ENCODE data around the gene SYT8.
"Not testable (repeated sequence)": the region's sequence is repeated elsewhere in the genome, so short reads cannot be mapped to it uniquely, and the experiment has no call there.

Gene SYT8

DNA sequence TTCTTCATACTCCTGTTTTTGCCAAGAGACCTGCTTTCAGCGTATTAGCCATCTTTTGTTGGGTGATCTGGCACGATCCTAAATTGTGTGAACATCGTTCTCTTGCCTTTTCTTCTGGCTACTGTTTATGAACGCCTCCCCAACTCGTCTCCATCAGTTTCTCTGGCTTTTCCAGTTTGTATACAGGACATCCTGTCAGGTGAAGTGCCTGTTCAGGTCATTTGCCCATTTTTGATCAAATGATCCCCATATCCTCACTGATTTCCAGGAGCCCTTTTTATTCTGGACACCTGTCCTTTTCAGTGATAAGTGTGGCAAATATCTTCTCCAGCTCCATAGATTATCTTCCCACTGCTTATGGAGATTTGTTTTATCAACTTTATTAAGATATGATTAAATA lies 22.5 kb upstream of the SYT8 start:
- Mint-ChIP-seq H3K4me3 (no peak overlapping the region), H3K36me3 (ENCODE audit: low read depth) (no peaks in the 10 kb centered on the region), H3K27me3 (ENCODE audit: low read depth) (peaks cover 12% of the 10 kb centered on the region), H3K27ac (no peak overlapping the region), H3K4me1 (ENCODE audit: low read depth) (no peaks in the 10 kb centered on the region), H3K9me3 (no peaks in the 10 kb centered on the region)

- Mint-ChIP-seq H3K4me1 (ENCODE audit: low read depth) (no peaks in the 10 kb centered on the region), H3K4me3 (no peak overlapping the region), H3K27ac (no peak overlapping the region), H3K9me3 (no peaks in the 10 kb centered on the region), H3K36me3 (ENCODE audit: low read depth) (no peaks in the 10 kb centered on the region), H3K27me3 (ENCODE audit: low read depth) (peaks cover 15% of the 10 kb centered on the region)
These were observed 22.0 kb upstream of the SYT8 start for GRCh38 chr11:1812801-1813200.

- H3K4me3 Mint-ChIP-seq; H3K4me1 Mint-ChIP-seq (ENCODE audit: low read depth); H3K36me3 Mint-ChIP-seq (ENCODE audit: low read depth); H3K27ac Mint-ChIP-seq; H3K9me3 Mint-ChIP-seq: not testable (repeated sequence)
- peaks cover 15% of the 10 kb centered on the region for H3K27me3 Mint-ChIP-seq (ENCODE audit: low read depth)
These were observed 21.4 kb upstream of the SYT8 start for GRCh38 chr11:1813356-1813755.

DNA sequence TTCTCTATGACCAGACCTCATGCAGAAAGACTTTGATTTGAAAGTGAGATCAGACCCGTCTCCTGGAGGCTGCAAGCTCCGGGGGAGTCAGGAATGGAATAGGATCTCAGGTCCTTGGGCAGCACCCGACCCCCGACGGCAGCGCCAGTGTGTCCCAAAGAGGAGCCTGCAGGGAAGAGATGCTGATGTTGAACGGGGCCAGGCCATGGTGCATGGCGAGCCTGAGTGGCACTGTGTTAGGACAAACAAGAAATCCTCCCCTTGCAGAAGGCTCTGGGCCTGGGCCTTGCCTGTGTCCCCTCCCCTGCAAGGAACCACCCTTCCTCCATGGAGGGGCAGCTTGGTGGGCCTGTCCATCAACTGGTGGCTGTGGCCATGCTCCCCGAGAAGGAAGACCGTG lies 20.1 kb upstream of the SYT8 start:
- Mint-ChIP-seq H3K27me3 (ENCODE audit: low read depth) (peaks cover 15% of the 10 kb centered on the region), H3K4me1 (ENCODE audit: low read depth) (no peaks in the 10 kb centered on the region), H3K9me3 (peaks cover 7% of the 10 kb centered on the region), H3K36me3 (ENCODE audit: low read depth) (no peaks in the 10 kb centered on the region), H3K4me3 (no peak overlapping the region), H3K27ac (no peak overlapping the region)

DNA sequence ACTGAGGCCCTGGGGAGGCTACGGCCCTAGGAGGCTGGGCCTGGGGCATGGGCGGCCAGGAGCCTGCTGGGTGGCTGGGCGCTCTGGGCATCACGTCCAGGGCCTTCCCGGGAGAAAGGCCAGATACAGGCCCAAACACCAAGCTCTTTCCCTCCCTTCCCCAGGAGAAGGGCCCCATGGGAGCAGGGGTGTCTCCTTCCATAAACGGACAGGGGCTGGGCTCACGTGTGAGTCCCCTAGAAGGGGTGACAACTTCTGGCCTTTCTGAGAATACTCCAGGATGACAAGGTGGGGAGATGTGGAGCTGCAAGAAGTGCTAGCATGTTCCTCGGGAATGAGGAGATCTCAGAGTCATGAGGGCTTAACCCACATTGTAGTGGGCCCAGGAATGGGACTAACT lies 19.5 kb upstream of the SYT8 start:
- Mint-ChIP-seq H3K9me3 (peaks cover 7% of the 10 kb centered on the region), H3K27me3 (ENCODE audit: low read depth) (peaks cover 15% of the 10 kb centered on the region), H3K4me1 (ENCODE audit: low read depth) (no peaks in the 10 kb centered on the region), H3K27ac (no peak overlapping the region), H3K4me3 (no peak overlapping the region), H3K36me3 (ENCODE audit: low read depth) (no peaks in the 10 kb centered on the region)

DNA sequence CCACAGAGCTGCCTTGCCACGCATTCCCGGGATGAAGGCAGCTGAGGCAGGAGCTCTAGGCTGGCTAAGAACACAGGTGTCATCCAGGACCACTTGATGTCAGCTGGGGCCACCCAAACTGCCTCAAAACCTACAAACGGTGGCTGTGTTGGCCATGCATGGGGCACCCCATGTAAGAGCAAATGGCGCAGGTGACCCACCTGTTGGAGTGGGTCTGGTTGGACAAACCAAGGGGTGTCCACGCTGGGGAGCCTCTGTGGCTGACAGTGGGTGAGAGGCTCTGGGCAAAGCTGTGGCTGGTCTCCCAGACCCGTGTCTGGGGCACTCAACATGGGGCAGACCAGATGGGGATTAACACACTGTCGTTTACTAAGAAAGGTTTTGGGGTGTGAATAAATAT lies 19.0 kb upstream of the SYT8 start:
- H3K4me1 Mint-ChIP-seq (ENCODE audit: low read depth) = no peaks in the 10 kb centered on the region
- H3K4me3 Mint-ChIP-seq = no peak overlapping the region
- peaks cover 14% of the 10 kb centered on the region for H3K27me3 Mint-ChIP-seq (ENCODE audit: low read depth)
- H3K27ac Mint-ChIP-seq = no peak overlapping the region
- no peaks in the 10 kb centered on the region for H3K36me3 Mint-ChIP-seq (ENCODE audit: low read depth)
- peaks cover 7% of the 10 kb centered on the region for H3K9me3 Mint-ChIP-seq

- Mint-ChIP-seq H3K27me3 (ENCODE audit: low read depth) (peaks cover 7% of the 10 kb centered on the region), H3K4me3 (no peak overlapping the region), H3K36me3 (ENCODE audit: low read depth) (no peaks in the 10 kb centered on the region), H3K9me3 (peaks cover 7% of the 10 kb centered on the region), H3K27ac (no peak overlapping the region), H3K4me1 (ENCODE audit: low read depth) (no peaks in the 10 kb centered on the region)
These were observed 17.8 kb upstream of the SYT8 start for GRCh38 chr11:1817000-1817399.

DNA sequence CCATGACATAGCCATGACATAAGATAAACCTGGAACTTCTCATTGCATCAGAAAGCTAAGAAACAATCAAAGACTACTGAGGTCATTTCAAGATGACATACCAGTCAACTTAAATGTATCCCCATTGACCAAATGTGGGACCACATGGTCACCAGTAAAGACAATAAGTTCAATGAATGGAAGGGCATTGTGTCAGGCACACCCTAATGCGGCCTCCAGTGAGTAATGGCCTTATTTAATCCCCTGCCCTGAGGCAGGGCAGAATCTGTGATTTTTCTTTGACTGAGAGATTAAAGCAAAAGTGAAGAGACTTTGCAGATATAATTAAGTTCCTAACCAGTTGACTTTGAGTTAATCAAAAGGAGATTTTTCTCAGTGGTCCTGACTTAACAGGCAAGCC lies 17.3 kb upstream of the SYT8 start:
- Mint-ChIP-seq H3K4me3 (no peak overlapping the region), H3K27ac (no peak overlapping the region), H3K27me3 (ENCODE audit: low read depth) (peaks cover 7% of the 10 kb centered on the region), H3K9me3 (peaks cover 7% of the 10 kb centered on the region), H3K36me3 (ENCODE audit: low read depth) (no peaks in the 10 kb centered on the region), H3K4me1 (ENCODE audit: low read depth) (no peaks in the 10 kb centered on the region)

- H3K9me3 Mint-ChIP-seq = peaks cover 7% of the 10 kb centered on the region
- H3K4me3 Mint-ChIP-seq = no peak overlapping the region
- H3K27ac Mint-ChIP-seq = no peak overlapping the region
- no peaks in the 10 kb centered on the region for H3K4me1 Mint-ChIP-seq (ENCODE audit: low read depth)
- peaks cover 7% of the 10 kb centered on the region for H3K27me3 Mint-ChIP-seq (ENCODE audit: low read depth)
- no peaks in the 10 kb centered on the region for H3K36me3 Mint-ChIP-seq (ENCODE audit: low read depth)
These were observed 15.7 kb upstream of the SYT8 start for GRCh38 chr11:1819074-1819473.

DNA sequence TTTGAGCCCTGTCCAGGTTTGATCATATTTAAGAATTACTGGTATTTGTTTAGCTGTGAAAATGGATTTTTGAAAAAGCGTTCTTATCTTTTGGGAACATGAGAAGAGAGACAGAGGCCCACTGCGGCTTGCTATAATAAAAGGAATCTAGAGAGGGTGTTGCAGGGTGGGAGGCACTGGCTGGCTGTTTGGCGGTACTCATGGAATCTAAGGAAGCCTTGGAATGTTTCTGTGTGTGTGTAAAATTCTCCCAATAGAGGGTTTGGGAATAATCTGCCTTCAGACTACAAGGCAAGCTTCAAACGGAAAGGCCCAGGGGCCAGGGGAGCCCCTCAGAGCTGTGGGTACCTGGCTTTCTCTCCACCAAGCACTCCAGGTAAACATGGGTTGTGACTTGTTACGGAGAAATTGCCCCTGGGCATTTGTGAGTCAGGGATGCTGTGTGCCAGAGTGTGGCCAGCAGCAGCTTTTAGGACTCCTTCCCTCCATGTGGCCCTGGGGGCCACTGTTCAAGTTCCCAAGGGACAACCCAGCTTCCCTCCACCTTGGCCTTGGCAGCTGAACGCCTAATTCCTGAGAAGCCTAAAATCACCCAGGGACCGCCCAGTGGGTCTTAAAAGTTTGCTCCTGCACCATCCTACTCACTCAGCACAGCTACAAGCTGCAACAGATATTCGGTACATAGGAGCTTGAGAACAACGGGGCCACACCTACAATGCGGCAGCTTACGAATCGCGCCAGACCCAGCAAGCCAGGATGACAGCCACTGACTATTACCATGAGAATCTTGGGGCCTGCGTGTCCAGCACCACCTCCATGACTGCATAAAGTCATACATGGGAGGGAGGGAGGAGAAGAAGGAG lies 14.1 kb upstream of the SYT8 start:
- H3K27ac Mint-ChIP-seq = no peak overlapping the region
- no peak overlapping the region for H3K4me3 Mint-ChIP-seq
- H3K4me1 Mint-ChIP-seq (ENCODE audit: low read depth) = no peaks in the 10 kb centered on the region
- peaks cover 7% of the 10 kb centered on the region for H3K27me3 Mint-ChIP-seq (ENCODE audit: low read depth)
- H3K9me3 Mint-ChIP-seq = peaks cover 7% of the 10 kb centered on the region
- H3K36me3 Mint-ChIP-seq (ENCODE audit: low read depth) = no peaks in the 10 kb centered on the region

GRCh38 chr11:1821562-1821961 lies 13.2 kb upstream of the SYT8 start:
- Mint-ChIP-seq H3K9me3 (peaks cover 7% of the 10 kb centered on the region), H3K27me3 (ENCODE audit: low read depth) (peaks cover 7% of the 10 kb centered on the region), H3K4me1 (ENCODE audit: low read depth) (no peaks in the 10 kb centered on the region), H3K4me3 (no peak overlapping the region), H3K27ac (no peak overlapping the region), H3K36me3 (ENCODE audit: low read depth) (no peaks in the 10 kb centered on the region)

GRCh38 chr11:1822648-1823375 lies 12.0 kb upstream of the SYT8 start:
- H3K4me3 Mint-ChIP-seq = no peak overlapping the region
- H3K27ac Mint-ChIP-seq = no peak overlapping the region
- peaks cover 7% of the 10 kb centered on the region for H3K9me3 Mint-ChIP-seq
- H3K27me3 Mint-ChIP-seq (ENCODE audit: low read depth) = no peaks in the 10 kb centered on the region
- no peaks in the 10 kb centered on the region for H3K4me1 Mint-ChIP-seq (ENCODE audit: low read depth)
- H3K36me3 Mint-ChIP-seq (ENCODE audit: low read depth) = no peaks in the 10 kb centered on the region

DNA sequence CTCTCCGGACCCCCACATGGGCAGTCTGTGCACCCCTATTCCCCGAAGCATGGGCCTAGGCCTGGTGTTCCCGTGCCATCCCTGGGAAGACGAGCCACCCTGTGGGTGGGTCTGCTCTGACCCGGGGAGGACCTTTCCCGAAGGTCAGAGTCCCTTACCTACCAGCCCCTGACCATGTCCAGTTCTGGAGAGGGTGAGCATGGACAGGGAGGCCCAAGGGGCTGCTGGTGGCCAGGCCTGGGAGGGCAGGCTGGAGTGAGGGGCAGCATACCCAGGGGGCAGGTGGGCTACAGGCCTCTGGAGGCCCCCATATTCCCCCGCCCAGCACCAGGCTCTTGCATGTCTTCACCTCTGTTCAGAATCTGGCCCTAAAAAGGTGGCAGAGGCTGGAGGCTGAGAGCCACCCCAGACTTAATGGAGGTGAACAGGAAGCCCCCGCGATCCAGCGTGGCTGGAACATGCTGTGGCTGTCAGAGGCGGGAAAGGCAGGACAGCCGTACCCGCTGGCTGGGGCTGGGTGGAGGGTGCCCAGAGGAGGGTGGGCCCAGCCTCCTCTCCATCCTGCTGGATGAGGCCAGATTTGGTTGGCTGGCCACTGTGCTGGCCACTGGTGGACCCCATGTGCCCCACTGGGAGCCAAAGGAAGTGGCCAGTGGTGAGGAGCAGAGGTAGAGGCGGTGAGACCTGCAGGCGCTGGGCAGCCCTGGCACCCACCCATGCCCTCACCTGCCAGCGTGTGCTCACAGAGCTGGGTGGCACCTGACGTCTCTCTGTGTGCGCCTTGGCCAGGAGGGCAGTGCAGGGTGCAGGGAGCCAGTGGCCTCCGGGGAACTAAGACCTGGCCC lies 11.2 kb upstream of the SYT8 start:
- no peaks in the 10 kb centered on the region for H3K4me1 Mint-ChIP-seq (ENCODE audit: low read depth)
- no peaks in the 10 kb centered on the region for H3K36me3 Mint-ChIP-seq (ENCODE audit: low read depth)
- no peak overlapping the region for H3K27ac Mint-ChIP-seq
- no peak overlapping the region for H3K4me3 Mint-ChIP-seq
- H3K9me3 Mint-ChIP-seq = peaks cover 3% of the 10 kb centered on the region
- no peaks in the 10 kb centered on the region for H3K27me3 Mint-ChIP-seq (ENCODE audit: low read depth)

- H3K27ac Mint-ChIP-seq = no peak overlapping the region
- no peaks in the 10 kb centered on the region for H3K36me3 Mint-ChIP-seq (ENCODE audit: low read depth)
- no peaks in the 10 kb centered on the region for H3K27me3 Mint-ChIP-seq (ENCODE audit: low read depth)
- H3K4me1 Mint-ChIP-seq (ENCODE audit: low read depth) = no peaks in the 10 kb centered on the region
- no peaks in the 10 kb centered on the region for H3K9me3 Mint-ChIP-seq
- H3K4me3 Mint-ChIP-seq = no peak overlapping the region
These were observed 10.4 kb upstream of the SYT8 start for GRCh38 chr11:1824221-1825038.
